HG02885 (cell line): Measurements from ENCODE around the gene SHMT1.
A peak's percentile ranks its signal among the peaks of the same experiment; 100 is the strongest.

ENCODE experiments used
- ATAC-seq: cut with Tn5 transposase; IDR thresholded peaks from one replicate; pipeline ENCODE4 v1.9.1; 2021; ENCODE audit warnings: mild to moderate bottlenecking; ENCODE audit not compliant: unreplicated experiment, poor library complexity

SHMT1 gene

GRCh38 chr17:18328643-18329204 is 34.6 kb downstream of the SHMT1 start:
- ATAC-seq, result no peak

- no peak for ATAC-seq
Observed at GRCh38 chr17:18327556-18327955, 35.8 kb downstream of the SHMT1 start.

GRCh38 chr17:18327093-18327492 is 36.3 kb downstream of the SHMT1 start:
- ATAC-seq, result no peak

GRCh38 chr17:18326572-18326971 is 36.8 kb downstream of the SHMT1 start:
- ATAC-seq, result no peak

GRCh38 chr17:18326039-18326438 is 37.3 kb downstream of the SHMT1 start:
- no peak for ATAC-seq

GRCh38 chr17:18324140-18325050 is 39.0 kb downstream of the SHMT1 start:
- ATAC-seq, result no peak

- ATAC-seq, result no peak
Observed at GRCh38 chr17:18323507-18324139, 39.7 kb downstream of the SHMT1 start.

GRCh38 chr17:18323007-18323406 is 40.3 kb downstream of the SHMT1 start:
- ATAC-seq, result no peak

GRCh38 chr17:18322522-18322921 is 40.8 kb downstream of the SHMT1 start:
- no peak for ATAC-seq

- ATAC-seq, result no peak
Observed at GRCh38 chr17:18321309-18321708, 42.0 kb downstream of the SHMT1 start.

GRCh38 chr17:18320301-18320700 is 43.0 kb downstream of the SHMT1 start:
- no peak for ATAC-seq

- no peak for ATAC-seq
Observed at GRCh38 chr17:18319604-18320256, 43.6 kb downstream of the SHMT1 start.

- no peak for ATAC-seq
Observed at GRCh38 chr17:18318771-18319450, 44.4 kb downstream of the SHMT1 start.

GRCh38 chr17:18318117-18318516 is 45.2 kb downstream of the SHMT1 start:
- ATAC-seq, result no peak

- no peak for ATAC-seq
Observed at GRCh38 chr17:18315961-18316360, 47.4 kb downstream of the SHMT1 start.

- peak; percentile 13 for ATAC-seq
Observed at GRCh38 chr17:18315562-18315922, 47.8 kb downstream of the SHMT1 start.

GRCh38 chr17:18314731-18315561 is 48.4 kb downstream of the SHMT1 start, which contains the start of the genes SMCR8 and TOP3A:
Gene SMCR8 (plus strand): TSS chr17:18315293. CDS start chr17:18315790, 497 bp downstream.
Gene TOP3A (minus strand): TSS chr17:18314994. CDS start chr17:18314778, 216 bp downstream.
- ATAC-seq, result peak; percentile 85

GRCh38 chr17:18314059-18314730 is 49.2 kb downstream of the SHMT1 start:
- ATAC-seq, result no peak

- no peak for ATAC-seq
Observed at GRCh38 chr17:18309202-18309601, 54.1 kb downstream of the SHMT1 start.
